Aorta (tissue), 5 donors: ENCODE data around the gene PUSL1. TPM values are rescaled to one million over a fixed set of nuclear protein-coding genes. Genes with fewer than 3 reads are reported as not detected.
A peak's percentile ranks its signal among the peaks of the same experiment; 100 is the strongest.

Experiments used
- ATAC-seq: fragments of 200-7000 bp; cut with Tn5 transposase; one replicate; pipeline ENCODE4 v1.9.1; 2022; ENCODE audit warnings: moderate library complexity; ENCODE audit not compliant: low FRiP score
- DNase-seq, 2 donors: peaks; one replicate each; pipeline ENCODE4 v3.0.0-alpha.2; 2020
- H3K27ac ChIP-seq, 2 donors: one replicate each; pipeline ENCODE4 v1.5.1; 2013; ENCODE audit warnings: low read length in 2 of 2, mild to moderate bottlenecking in 2 of 2, moderate library complexity in 2 of 2, control low read depth in 1 of 2, inconsistent platforms in 1 of 2, low read depth in 1 of 2
- H3K27me3 ChIP-seq, 2 donors: one replicate each; pipeline ENCODE4 v1.6.1; 2013; ENCODE audit warnings: control low read depth in 1 of 2, low read length in 1 of 2, mild to moderate bottlenecking in 1 of 2, moderate library complexity in 1 of 2; ENCODE audit not compliant: insufficient read depth in 2 of 2, control insufficient read depth in 1 of 2
- H3K36me3 ChIP-seq, 2 donors: one replicate each; pipeline ENCODE4 v1.6.1; 2013; ENCODE audit warnings: control low read depth in 1 of 2, low read length in 1 of 2, mild to moderate bottlenecking in 1 of 2; ENCODE audit not compliant: insufficient read depth in 2 of 2, control insufficient read depth in 1 of 2
- H3K4me1 ChIP-seq, 2 donors: one replicate each; pipeline ENCODE4 v1.6.1; 2013; ENCODE audit warnings: low read length in 2 of 2, control low read depth in 1 of 2, mild to moderate bottlenecking in 1 of 2, moderate library complexity in 1 of 2; ENCODE audit not compliant: insufficient read depth in 2 of 2, control insufficient read depth in 1 of 2
- H3K4me3 ChIP-seq, 2 donors: one replicate each; pipeline ENCODE4 v1.5.1; 2013; ENCODE audit warnings: low read length in 2 of 2, control low read depth in 1 of 2, mild to moderate bottlenecking in 1 of 2
- H3K9me3 ChIP-seq: one replicate; pipeline ENCODE4 v1.6.1; 2013; ENCODE audit warnings: mild to moderate bottlenecking, low read length; ENCODE audit not compliant: control insufficient read depth
- WGBS, 2 donors: extraction: QIAGEN DNeasy Blood & Tissue Kit; methylation state at CpG; one replicate each; pipeline ENCODE4 v1.1.7; 2013; 5-methylcytosine and 5-hydroxymethylcytosine counted together
- intact Hi-C, 2 donors: fragments of 100-400 bp; cut with DNase I; formaldehyde crosslinking; loops; one replicate each; pipeline versions ENCODE4 v1.14.2 to v1.15.0; 2022
- polyA plus RNA-seq, 2 donors: library from polyadenylated mRNA; stranded (reverse); fragments of 200-250 nt; gene quantifications; one replicate each; pipeline ENCODE4 v1.2.3, GENCODE V29; 2013
- total RNA-seq, 2 donors: library from RNA; stranded (reverse); fragmentation: NEBNext Ultra II Directional; extraction: Animal tissue kit (Norgen Biotek cat#: 25700); gene quantifications; one replicate each; pipeline ENCODE4 v1.2.1, GENCODE V29; 2021
- donor health status: healthy with polysubstance abuse.
- donor health status: Bipolar disorder and iron deficiency.
- donor health status: DM: no; HTN: no; CAD: no.
- donor health status: DM: no; HTN: no; CAD: no.
- donor health status: DM: yes; HTN: yes; CAD: no.

Gene PUSL1
- total and polyA plus RNA-seq, 4 donors, result 5.8 to 13.7 (median 10.0) TPM

DNA sequence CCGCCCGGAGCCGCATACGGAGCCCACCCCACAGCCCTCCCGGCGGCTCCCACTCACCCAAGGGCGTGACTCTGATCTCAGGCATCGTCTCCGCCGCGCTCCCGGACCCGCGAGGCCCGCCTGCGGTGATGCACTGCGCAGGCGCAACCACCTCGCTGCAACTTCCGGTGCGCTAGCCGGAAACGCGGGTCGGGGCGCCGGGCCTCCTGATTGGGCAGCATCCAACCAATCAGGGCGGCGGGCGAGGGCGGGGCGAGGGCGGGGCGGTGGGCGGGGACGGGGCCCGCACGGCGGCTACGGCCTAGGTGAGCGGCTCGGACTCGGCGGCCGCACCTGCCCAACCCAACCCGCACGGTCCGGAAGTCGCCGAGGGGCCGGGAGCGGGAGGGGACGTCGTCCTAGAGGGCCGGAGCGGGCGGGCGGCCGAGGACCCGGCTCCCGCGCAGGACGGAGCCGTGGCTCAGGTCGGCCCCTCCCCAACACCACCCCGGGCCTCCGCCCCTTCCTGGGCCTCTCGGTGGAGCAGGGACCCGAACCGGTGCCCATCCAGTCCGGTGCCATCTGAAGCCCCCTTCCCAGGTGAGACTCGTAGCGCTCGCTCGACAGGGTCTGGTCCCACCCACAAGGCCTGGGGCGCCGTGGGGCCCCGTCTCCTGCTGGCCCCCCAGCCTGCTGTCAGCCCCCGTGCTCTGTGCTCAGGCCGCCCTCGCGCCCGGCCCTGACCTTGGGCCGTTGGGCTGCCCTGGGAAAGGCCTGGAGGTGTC, 16.3 kb downstream of the PUSL1 start, which contains the start of the genes CPTP and INTS11:
CPTP (plus strand) TSS at position 279 of the 764 bp plus-strand sequence. CDS start 2,109 bp downstream, outside the sequence.
INTS11 (minus strand) TSS at position 137 of the 764 bp plus-strand sequence; CDS start at position 85, 52 bp downstream.
- DNase-seq (peak; percentile 97 to 98), ATAC-seq (peak; percentile 89)
- 1% methylated on average over 63 to 84 of the region's 84 CpGs for WGBS, 2 donors
- intact Hi-C loops, result no loop called here
- H3K27ac ChIP-seq, result peak within 1 kb of the TSS in 1 of 2 donors; percentile 13
- no peaks in the 10 kb centered on the region for H3K27me3 ChIP-seq
- H3K36me3 ChIP-seq, result no peaks in the 10 kb centered on the region
- peak within 1 kb of the TSS; percentile 84 to 89 for H3K4me3 ChIP-seq
- no peaks in the 10 kb centered on the region for H3K9me3 ChIP-seq
- H3K4me1 ChIP-seq, result no peaks in the 10 kb centered on the region

DNA sequence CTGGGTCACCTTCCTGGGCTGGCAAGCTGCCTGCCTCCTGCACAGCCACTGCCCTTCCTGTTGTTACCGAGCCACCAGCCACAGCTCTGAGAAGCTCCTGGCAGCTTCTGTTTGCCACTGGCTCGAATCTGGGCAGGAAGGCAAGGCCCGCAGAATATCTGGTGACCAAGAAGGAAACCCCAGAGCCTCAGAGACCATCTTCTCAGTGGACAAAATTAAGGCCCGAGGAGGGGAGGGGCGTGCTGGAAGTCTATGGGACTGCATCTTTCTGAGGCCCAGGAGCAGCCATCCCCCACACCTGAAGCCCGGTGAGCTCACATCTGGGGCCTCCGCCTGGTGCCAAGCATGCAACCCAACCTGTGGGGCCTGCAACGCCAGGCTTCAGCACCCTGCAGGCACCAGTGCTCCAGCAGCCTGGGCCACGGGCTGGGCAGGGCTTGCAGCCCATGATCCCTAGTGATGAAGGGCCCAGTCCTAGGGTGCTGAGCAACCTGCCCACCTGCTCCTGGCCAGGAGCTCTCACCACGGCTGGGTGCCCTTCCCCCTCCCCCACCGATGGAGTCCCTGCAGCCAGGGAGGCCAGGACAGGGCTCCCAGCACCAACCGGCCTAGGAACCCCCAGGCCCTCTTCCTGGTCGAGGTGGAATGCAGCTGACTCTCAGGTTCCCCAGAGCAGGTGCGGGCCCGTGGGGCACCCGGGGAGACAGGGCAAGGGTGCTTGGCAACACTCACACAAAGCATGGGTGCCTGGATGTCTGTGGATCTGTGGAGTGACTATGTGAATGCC, 17.1 kb downstream of the PUSL1 start:
- Histone ChIP-seq H3K36me3 (no peaks in the 10 kb centered on the region), H3K4me1 (no peaks in the 10 kb centered on the region), H3K9me3 (no peaks in the 10 kb centered on the region), H3K27ac (peak overlapping the region in 1 of 2 donors; percentile 7), H3K4me3 (peak overlapping the region; percentile 36 to 81), H3K27me3 (no peaks in the 10 kb centered on the region)
- ATAC-seq (no peak), DNase-seq (no peak)
- intact Hi-C loops, result no loop called here
- 51 to 58% methylated on average over 16 of the region's 16 CpGs for WGBS, 2 donors

DNA sequence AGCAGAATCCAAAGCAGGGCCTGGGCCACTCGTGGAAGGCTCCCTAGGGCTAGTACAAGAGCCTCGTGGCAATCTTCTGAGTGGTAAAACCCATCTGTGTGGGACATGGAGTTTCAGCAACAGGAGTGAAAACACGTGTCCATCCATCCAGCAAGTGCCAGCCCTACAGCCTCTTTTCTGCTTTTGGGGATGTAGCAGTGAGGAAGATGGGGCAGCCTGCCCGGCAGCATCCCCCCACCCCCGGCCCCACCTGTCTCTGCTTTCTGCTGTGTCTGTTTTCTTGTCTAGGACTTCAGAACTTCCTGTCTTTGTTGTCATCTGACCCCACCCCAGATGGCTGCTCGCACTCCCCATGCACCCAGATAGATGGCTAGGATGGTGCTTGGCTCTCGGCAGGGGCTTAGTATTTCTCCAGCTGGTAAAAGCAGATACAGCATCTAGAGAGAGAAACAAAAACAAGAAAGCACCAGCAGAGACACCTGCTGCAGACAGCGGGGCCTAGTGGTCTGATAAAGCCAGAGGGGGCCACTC, 17.7 kb downstream of the PUSL1 start:
- no peak overlapping the region for H3K27ac ChIP-seq
- H3K4me3 ChIP-seq, result no peak overlapping the region
- H3K27me3 ChIP-seq, result no peaks in the 10 kb centered on the region
- no peaks in the 10 kb centered on the region for H3K36me3 ChIP-seq
- 69 to 74% methylated on average over 8 of the region's 8 CpGs for WGBS, 2 donors
- ATAC-seq (no peak), DNase-seq (no peak)
- intact Hi-C loops, result no loop called here
- no peaks in the 10 kb centered on the region for H3K9me3 ChIP-seq
- no peaks in the 10 kb centered on the region for H3K4me1 ChIP-seq

DNA sequence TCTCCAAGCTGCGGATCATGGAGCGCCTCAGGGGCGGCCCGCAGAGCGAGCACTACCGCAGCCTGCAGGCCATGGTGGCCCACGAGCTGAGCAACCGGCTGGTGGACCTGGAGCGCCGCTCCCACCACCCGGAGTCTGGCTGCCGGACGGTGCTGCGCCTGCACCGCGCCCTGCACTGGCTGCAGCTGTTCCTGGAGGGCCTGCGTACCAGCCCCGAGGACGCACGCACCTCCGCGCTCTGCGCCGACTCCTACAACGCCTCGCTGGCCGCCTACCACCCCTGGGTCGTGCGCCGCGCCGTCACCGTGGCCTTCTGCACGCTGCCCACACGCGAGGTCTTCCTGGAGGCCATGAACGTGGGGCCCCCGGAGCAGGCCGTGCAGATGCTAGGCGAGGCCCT, 18.9 kb downstream of the PUSL1 start:
- Histone ChIP-seq H3K9me3 (no peaks in the 10 kb centered on the region), H3K4me1 (no peaks in the 10 kb centered on the region), H3K27me3 (no peaks in the 10 kb centered on the region), H3K4me3 (no peak overlapping the region), H3K27ac (no peak overlapping the region), H3K36me3 (no peaks in the 10 kb centered on the region)
- ATAC-seq (no peak), DNase-seq (no peak)
- WGBS, 2 donors, result 91 to 92% methylated on average over 40 of the region's 40 CpGs
- intact Hi-C loops, result no loop called here

DNA sequence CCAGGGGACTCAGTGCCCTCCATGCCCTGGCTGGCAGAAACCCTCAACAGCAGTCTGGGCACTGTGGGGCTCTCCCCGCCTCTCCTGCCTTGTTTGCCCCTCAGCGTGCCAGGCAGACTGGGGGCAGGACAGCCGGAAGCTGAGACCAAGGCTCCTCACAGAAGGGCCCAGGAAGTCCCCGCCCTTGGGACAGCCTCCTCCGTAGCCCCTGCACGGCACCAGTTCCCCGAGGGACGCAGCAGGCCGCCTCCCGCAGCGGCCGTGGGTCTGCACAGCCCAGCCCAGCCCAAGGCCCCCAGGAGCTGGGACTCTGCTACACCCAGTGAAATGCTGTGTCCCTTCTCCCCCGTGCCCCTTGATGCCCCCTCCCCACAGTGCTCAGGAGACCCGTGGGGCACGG, 19.9 kb downstream of the PUSL1 start:
- no peaks in the 10 kb centered on the region for H3K4me1 ChIP-seq

DNA sequence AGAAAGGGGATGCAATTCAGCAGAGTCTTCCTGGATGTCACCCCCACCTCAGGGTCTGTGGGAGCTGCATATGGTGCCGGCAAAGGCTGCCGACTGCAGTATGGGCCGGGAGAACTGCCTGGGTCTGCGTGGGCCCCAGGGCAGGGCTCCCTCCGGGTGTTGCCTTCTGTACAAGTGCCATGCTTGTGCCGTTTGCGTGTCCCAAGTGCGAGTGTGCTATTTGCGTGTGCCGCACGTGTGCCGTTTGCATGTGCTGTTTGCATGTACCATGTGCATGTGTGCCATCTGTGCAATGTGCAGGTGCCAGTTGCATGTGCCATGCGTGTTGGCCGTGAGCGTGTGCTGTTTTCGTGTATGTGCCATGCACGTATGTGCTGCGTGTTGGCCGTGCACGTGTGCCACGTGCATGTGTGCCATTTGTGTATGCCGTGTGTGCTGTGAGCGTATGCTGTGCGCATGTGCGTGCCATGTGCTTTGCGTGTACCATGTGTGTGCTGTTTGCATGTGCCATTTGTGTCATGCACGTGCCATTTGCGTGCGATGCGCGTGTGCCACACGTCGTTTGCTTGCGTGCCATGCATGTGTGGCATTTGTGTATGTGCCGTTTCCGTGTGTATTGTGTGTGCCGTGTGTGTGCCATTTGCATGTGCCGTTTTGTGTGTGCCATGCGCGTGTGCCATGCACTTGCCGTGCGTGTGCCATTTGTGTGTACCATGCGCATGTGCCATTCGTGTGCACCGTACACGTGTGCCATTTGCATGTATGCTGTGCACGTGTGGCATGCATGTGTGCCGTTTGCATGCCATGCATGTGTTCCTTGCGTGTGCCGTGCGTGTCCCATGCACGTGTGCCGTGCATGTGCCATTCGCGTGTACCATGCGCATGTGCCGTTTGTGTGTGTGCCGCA, 21.2 kb downstream of the PUSL1 start:
- H3K27ac ChIP-seq, result no peak overlapping the region
- intact Hi-C loops, result no loop called here
- ATAC-seq (no peak), DNase-seq (no peak)
- H3K9me3 ChIP-seq, result no peaks in the 10 kb centered on the region
- H3K27me3 ChIP-seq, result no peaks in the 10 kb centered on the region
- no peaks in the 10 kb centered on the region for H3K4me1 ChIP-seq
- no peak overlapping the region for H3K4me3 ChIP-seq
- WGBS, 2 donors, result 90% methylated on average over 58 of the region's 58 CpGs
- no peaks in the 10 kb centered on the region for H3K36me3 ChIP-seq

More for the DNA sequence above, 19.9 kb downstream of the PUSL1 start:
- Histone ChIP-seq H3K9me3 (no peaks in the 10 kb centered on the region), H3K36me3 (no peaks in the 10 kb centered on the region), H3K27ac (no peak overlapping the region), H3K4me3 (no peak overlapping the region), H3K27me3 (no peaks in the 10 kb centered on the region)
- ATAC-seq, result no peak
- WGBS, 2 donors, result 67 to 73% methylated on average over 14 to 15 of the region's 15 CpGs
- DNase-seq, result no peak
- intact Hi-C loops, result no loop called here

DNA sequence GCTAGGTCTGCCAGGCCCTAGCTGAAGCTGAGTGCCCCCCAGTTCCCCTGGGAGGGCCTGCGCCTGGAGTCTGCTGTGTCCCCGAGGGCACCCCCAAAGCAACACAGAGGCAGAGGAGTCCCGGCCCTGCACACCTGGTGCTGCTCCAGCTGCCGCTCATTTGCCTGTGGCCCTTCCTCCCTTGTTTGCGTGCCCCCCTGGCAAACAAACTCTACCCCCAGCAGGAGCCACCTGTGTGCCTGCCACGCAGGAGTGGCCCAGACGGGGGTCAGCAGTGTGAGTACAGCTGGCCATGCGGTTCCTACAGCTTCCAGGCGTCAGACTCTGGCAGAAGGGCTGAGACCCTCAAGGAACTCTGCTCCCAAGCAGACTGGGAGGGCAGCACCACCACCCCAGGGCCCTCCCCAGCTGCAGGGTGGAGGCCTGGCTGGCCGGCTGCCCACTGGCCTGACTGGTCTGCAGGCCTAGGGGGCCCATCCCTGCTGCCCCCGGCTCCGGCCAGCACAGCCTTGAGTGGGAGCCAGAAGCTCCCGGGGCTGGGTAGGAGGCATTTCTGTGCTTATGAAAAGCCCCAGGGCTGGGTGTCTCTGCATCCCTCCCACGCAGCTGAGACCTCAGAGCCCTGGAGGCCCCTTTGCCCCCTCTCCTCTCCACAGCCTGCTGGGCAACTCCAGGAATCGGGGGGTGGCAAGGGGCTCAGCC, 22.1 kb downstream of the PUSL1 start:
- intact Hi-C loops, result no loop called here
- no peak overlapping the region for H3K4me3 ChIP-seq
- no peaks in the 10 kb centered on the region for H3K27me3 ChIP-seq
- no peaks in the 10 kb centered on the region for H3K36me3 ChIP-seq
- H3K4me1 ChIP-seq, result no peaks in the 10 kb centered on the region
- H3K9me3 ChIP-seq, result no peaks in the 10 kb centered on the region
- WGBS, 2 donors, result 60 to 64% methylated on average over 15 of the region's 15 CpGs
- no peak for DNase-seq
- no peak overlapping the region for H3K27ac ChIP-seq
- no peak for ATAC-seq
